ENCODE measurements around the gene LZTR1.

- no peak for TF ChIP-seq CTCF (IDR thresholded peaks at IDR 0.05 in 2 of 3, conservative IDR thresholded peaks at IDR 0.05 in 1 of 3; ENCODE audit: control insufficient read depth in 2 of 3, extremely low read depth in 1 of 3, insufficient read depth in 1 of 3, low read depth in 3 of 3, low read length in 3 of 3)
- no peak for TF ChIP-seq SMC3 (IDR thresholded peaks at IDR 0.05; ENCODE audit: borderline replicate concordance, low read length)
- TF ChIP-seq EZH2 (IDR thresholded peaks at IDR 0.05; ENCODE audit: borderline replicate concordance, control insufficient read depth, low read depth, low read length), result no peak
- no peak for TF ChIP-seq POLR2A (IDR thresholded peaks at IDR 0.05; ENCODE audit: low read depth, low read length)
- TF ChIP-seq WRNIP1 (IDR thresholded peaks at IDR 0.05; ENCODE audit: borderline replicate concordance, low read depth, low read length), result no peak
- no peak for TF ChIP-seq ZBTB33 (IDR thresholded peaks at IDR 0.05)
- TF ChIP-seq CBFB (IDR thresholded peaks at IDR 0.05; ENCODE audit: low read depth), result no peak
- no peak for TF ChIP-seq NR2C2 (IDR thresholded peaks at IDR 0.05; ENCODE audit: borderline replicate concordance, control insufficient read depth, insufficient read length, low read depth)
- TF ChIP-seq HDAC2 (IDR thresholded peaks at IDR 0.05), result no peak
These were observed 13.7 kb upstream of the LZTR1 start for GRCh38 chr22:20968281-20968977.
